Effector CD8-positive, alpha-beta T cell (primary cell): ENCODE measurements around the gene FUZ.
A peak's percentile ranks its signal among the peaks of the same experiment; 100 is the strongest.
"Not testable (repeated sequence)": the region's sequence is repeated elsewhere in the genome, so short reads cannot be mapped to it uniquely, and the experiment has no call there.

Source experiments
- DNase-seq: peaks from one replicate; lab custom pipeline; 2025; lab: John Stamatoyannopoulos, UW

FUZ gene

DNA sequence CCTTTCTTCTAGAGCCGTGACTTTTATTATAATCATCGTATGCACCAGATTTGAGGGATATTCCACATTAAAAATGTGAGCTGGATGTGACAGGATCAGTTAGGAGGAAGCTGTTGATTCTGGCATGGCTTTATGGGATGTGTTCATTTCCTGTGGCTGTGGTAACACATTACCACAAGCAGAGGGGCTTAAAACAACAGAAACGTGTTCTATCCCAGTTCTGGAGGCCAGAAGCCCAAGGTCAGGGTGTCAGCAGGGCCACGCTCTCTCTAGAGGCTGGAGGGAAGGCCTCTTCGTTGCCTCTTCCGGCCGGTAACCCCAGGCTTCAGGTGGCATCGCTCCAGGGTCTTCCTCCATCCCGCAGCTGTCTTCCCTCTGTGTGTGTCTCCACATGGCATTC is 19.5 kb upstream of the FUZ start:
- no peak for DNase-seq

DNA sequence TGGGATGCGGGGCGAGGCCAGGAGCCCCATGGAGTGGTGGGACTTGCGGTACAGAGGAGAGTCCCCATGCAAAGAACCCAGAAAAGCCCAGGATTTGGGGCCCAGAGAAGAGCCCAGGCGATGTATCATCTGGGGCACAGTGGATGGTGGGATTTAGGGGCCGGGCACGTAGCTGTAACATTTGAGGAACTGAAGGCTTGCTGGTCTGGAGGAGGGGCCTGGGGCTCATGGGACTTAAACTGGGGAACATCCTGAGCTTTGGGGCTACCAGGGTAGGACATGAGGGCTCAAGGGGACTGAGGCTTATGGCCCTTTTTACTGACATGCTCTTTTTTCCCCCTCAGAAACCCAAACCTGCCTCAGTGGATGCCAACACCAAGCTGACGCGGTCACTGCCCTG is 18.5 kb upstream of the FUZ start:
- DNase-seq: no peak

DNA sequence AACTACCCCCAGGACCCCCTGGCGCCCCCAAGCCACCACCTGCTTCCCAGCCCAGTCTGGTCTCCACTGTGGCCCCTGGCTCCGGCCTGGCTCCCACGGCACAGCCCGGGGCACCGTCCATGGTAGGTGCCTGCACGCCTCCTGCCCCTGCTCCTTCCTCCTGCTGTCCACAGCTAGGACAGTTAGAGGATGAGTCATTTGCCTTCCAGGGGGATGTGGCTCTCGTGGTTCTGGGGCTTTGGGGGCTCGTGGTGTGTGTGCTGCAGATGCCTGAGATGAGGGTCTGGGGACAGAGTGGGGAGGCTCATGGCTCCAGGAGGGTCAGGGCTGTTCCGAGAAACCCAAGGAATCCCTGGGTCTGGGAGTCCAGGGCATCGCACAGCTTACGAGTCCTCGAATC is 17.7 kb upstream of the FUZ start:
- no peak for DNase-seq

DNA sequence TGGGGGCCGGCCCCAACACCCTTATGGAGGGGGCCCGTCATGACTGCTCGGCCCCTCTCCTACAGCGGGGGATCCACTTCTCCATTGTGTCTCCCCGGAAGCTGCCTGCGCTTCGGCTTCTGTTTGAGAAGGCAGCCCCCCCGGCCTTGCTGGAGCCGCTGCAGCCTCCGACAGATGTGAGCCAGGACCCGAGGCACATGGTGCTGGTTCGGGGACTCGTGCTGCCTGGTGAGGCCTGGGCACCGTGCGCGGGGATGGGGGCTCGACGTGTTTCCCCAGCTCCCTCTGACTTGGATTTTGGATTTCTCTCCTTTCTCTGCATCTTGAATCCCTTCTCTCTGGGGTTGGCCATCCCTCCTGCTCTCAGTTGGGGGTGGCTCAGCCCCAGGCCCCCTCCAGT is 16.6 kb upstream of the FUZ start:
- no peak for DNase-seq

DNA sequence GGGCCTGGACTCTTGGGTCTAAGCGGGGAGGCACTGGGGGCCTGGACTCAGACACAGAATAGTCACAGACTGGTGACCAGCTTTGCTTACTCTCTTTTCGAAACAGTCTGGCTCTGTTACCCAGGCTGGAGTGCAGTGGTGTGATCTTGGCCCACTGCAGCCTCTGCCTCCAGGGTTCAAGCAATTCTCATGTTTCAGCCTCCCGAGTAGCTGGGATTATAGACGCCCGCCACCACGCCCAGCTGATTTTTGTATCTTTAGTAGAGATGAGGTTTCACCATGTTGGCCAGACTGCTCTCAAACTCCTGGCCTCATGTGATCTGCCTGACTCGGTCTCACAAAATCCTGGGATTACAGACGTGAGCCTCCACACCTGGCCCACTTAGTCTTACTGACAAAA is 16.1 kb upstream of the FUZ start:
- DNase-seq: no peak

DNA sequence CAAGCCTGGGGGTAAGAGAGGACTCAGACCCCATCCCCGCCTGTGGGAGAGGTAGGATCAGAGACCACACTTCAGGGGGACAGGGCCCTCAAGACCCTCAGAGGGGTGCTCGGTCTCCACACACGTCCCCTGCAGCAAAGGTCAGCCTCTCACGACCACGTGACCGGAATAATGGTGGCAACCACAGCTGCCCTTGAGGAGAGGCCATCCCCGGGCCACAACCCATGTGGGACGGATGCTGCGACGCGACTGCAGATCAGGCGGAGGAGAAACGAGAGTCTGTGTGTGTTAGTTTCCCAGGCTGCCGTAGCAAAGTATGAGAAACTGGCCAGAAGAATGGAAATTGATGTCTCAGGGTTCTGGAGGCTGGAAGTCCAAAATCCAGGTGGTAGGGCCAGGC is 13.9 kb upstream of the FUZ start:
- no peak for DNase-seq

DNA sequence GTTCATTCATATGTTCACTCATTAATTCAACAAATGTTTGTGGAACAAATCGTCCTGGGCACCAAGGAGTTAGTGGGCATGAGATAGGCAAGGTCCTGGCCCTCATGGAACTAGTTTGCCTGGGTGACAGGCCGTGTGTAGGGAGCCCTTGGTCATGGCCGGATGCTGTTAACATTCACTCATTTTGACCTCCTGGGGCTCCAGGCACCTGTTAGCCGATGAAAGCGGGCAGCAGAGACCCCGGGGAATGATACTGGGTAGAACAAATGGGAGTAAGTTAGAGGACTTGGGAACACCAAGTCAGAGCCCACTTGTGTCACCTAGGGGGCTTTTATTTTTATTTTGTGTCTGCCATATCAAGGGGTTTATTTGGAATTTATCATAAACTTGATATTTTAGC is 11.6 kb upstream of the FUZ start:
- DNase-seq: no peak

DNA sequence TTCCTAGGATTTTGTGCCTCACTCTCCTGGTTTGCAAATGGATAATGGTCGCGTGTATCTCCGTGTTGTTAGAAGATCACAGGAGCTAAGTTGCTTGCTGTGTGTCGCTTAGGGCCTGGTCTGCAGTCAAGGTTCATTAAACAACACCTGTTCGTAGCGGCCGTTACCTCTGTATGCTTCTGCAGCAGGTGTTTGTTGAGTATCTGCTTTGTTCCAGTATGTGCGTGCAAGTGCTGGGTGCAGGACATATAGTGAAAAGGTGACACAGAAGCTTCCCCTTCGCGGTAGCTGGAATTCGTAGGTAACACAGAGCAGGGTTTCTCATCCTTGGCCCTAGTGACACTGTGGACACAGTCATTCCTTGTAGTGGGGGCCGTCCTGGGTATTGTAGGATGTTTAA is 10.4 kb upstream of the FUZ start:
- no peak for DNase-seq

DNA sequence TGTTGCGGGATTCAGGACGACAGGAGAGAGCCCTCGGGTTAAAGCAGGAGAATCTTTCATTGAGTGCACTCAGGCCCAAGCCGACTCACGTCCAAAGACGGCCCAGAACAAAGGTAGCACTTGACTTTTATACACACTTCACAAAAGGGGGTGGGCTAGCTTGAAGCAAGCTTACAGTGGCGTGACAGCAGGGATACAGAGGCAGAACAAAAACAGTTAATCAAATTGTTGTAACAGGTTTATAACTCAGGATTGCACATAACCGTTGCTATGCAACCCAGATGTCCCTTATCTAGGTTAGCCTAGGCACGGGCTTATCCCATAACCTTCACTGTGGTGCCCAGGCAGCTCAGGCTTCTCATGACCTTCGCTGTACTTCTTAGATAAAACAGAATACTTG is 7.0 kb upstream of the FUZ start:
- no peak for DNase-seq

DNA sequence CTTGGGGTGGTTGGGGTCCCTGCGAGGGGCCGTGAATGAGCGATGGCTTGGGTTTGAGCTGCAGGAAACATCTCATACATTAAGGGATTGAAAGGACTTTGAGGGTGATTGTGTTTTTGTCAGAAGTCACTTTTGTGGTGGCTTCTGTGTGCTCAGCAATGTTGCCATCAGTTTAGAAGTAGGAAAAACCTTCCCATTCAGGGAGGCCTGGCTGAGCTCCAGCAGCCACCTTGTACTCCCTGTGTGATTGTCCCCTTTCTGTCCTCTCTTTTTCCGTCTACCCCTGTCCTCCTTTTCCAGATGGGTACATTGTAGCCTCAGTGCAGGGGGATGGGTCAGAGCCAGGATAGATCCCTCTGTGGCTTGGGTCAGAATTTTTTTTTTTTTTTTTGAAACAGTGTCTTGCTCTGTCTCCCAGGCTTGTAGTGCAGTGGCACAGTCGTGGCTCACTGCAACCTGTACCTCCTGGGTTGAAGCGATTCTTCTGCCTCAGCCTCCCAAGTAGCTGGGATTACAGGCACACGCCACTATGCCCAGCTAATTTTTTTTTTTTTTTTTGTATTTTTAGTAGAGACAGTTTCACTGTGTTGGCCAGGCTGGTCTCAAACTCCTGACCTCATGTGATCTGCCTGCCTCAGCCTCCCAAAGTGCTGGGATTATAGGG is 6.5 kb upstream of the FUZ start:
- DNase-seq: not testable (repeated sequence)

DNA sequence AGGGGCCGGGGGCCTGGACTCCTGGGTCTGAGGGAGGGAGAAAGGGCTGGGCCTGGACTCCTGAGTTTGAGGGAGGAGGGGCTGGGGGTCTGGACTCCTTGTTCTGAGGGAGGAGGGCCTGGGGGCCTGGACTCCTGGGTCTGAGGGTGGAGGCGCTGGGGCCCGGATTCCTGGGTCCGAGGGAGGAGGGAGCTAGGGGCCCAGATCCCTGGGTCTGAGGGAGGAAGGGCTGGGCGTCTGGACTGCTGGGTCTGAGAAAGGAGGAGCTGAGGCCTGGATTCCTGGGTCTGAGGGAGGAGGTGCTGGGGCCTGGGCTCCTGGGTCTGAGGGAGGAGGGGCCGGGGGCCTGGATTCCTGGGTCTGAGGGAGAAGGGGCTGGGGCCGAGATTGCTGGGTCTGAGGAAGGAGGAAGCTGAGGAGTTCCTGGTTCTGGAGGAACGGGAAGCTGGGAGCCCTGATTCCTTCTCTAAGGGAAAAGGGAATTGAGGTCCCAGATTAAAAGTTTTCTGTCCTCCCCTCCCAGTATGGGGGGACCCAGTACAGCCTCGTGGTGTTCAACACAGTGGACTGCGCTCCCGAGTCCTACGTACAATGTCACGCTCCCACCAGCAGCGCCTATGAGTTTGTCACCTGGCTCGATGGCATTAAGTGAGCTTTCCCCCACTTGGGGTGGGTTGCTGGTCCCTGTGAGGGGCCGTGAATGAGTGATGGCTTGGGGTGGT is 5.7 kb upstream of the FUZ start:
- DNase-seq: no peak

DNA sequence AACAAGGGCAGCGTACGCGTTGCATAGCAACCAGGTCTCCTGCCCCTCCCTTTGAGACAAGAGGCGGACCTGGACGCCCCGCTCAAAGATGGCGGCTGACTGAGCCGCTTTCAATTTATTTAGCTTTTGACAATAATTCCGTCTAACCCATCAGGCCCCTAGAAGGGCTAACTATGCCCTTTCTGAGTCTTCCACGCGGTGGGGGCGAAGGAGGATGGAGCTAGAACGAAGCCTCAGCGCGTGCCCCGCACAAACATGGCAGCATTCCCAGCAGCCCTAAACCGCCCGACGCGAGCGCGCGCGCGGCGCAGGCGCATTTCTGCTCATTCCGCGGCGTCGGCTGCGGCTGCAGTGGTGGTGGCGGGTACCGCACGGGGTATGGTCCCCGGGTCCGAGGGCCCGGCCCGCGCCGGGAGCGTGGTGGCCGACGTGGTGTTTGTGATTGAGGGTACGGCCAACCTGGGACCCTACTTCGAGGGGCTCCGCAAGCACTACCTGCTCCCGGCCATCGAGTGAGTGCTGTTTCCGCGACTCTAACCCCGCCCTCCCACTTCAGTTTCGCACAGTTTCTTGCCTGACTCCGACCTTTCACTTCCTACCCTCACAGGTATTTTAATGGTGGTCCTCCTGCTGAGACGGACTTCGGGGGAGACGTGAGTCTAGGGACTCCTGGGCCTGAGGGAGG is 5.0 kb upstream of the FUZ start, which contains the start of gene MED25:
Gene MED25 (plus strand): TSS at position 326 of the 685 bp plus-strand sequence. CDS start 53 bp downstream, at position 379.
- peak; percentile 84 for DNase-seq

DNA sequence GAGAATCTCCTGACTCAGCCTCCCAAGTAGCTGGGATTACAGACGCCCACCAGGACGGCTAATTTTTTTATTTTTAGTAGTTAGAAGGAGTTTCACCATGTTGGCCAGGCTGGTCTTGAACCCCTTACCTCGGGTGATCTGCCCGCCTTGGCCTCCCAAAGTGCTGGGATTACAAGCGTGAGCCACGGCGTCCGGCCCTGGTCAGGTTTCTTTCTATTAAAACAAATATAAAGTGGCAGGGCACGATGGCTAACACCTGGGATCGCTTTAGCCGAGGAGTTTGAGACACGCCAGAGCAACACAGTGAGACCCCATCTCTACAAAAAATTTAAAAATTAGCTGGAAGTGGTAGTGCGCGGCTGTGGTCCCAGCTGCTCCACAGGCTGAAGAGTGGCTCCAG is 3.5 kb upstream of the FUZ start:
- DNase-seq: no peak

DNA sequence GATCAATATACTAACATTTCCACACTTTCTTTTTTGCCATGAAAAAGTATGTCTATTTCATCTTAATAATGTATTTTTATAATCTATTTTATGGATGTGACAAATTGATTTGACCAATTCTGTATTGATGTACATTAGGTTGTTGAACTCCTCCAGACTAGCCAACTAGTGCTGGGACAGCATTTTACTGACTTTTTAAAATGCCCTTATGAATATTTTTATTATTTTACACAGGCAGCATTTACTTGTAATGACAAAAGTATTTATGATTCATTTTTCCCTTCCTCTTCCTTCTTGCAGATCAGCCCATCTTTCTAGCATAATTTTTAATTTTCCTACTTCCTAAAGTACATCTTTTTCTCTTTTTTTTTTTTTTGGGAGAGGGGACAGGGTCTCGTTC is 918 bp upstream of the FUZ start:
- DNase-seq: no peak

DNA sequence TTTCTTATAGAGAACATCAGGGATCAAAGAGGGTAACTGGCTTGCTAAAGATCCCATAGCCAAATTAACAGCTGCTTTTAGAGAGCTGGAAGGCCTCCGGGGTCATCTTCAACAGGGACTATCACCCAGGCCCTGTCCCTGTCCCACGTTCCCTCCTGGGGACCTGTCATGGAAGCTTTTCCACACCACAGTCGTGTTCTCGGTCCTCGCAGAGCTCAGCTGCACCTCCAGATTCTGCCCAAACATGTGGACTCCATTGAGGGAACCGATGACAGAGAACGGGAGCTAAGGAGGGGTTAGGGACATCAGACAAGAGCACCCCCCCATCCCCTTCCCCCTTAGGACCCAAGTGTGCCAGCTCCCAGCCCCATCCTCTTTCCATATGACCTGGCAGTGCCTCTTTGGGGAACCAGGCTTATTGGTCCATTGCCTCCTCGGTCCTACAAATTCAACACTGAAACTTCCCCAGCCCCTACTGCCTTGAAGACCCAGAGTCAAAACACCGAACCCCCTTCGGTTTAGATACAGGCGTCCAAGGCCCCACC is 568 bp downstream of the FUZ start:
- DNase-seq: no peak

DNA sequence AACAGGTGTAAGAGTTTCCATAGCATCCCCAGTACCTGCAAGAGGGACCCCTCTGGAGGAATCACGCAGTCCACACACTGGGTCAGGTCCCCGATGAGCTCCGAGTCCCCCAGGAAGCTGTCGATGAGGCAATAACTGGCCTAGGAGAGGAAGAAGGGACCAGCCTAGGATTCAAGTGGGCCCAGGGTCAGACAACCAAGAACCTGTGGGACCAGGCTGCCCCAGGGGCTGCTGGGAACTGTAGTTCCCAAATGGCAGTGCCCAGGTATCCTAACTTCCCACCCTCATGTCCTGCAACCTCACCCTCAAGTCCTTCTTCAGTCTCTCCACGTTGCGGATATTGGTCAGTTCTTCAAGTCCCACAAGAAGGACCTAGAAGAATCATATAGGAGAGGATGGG is 1.8 kb downstream of the FUZ start:
- no peak for DNase-seq

DNA sequence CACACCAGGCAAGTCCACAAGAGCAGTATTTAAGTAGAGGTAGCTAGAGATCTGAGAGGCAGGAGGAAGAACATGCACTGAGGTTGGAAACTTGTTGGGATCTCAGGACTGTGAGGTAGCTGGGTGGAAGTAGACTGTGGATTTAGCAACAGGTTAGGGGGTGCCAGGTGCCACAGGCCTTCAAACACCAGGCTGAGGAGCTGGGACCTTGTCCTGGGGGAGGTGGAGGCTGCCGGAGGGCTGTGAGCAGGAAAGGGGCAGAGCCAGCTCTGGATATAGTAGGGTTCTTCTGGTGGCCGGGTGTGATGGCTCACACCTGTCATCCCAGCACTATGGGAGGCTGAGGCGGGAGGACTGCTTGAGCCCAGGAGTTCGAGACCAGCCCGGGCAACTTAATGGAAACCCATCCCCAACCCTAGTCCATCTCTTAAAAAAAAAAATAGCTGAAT is 3.1 kb downstream of the FUZ start:
- DNase-seq: no peak

DNA sequence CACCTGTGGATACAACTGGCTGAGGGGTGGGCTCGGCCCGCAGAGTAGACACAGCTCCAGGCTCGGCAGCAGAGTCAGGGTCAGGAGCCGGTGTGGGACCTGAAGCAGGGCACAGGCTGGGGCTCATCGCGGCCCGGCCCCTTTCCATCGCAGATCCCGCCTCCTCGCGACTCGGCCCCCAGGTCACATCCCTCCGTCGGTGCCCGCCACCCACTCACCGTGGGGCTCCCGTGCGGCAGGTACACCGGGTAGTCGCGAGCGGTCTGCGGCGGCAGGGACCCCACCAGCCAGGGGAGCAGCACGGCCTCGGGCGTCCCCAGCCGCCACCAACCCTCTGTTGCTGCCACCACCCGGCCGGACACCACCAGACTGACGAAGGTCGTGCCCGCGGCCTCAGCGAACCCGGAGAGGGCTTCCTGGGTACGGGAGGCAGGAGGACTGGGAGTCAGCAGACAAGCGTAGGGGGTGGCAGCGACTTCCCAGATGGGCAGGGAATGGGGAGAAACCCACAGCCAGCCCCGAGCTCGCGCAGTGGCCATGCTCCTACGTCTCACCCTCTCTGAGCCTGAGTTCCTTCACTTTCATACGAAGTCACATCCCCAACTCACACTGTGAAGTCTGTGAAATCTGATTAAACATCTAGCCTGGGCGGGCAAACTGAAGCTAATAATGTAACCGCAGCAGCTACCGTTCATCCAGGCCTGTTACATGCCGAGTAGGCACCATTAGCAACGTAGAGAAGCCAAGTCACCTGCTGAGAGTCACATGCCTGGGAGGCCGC is 3.7 kb downstream of the FUZ start:
- DNase-seq: peak; percentile 25

DNA sequence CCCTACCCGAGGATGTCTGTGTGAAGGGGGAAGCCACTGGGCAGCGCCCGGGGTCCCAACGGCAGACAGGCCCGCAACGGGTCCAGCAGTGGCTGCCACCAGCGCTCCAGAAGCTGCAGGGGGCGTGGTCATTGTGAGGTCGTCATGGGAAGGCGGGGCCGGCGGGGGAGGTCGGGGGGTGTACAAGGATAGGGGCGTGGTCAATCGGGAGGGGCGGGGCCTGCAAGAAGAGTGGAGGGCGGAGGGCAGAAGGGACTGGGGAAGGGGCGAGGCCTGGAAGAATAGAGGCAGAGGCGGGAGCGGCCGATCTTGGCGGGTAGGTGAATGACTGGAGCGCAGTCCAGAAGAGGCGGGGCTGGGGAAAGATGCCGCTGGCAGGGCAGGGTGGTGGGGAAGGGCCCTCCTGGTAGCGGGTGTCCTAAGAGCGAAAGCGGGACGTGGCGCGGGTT is 4.4 kb downstream of the FUZ start:
- peak; percentile 77 for DNase-seq

DNA sequence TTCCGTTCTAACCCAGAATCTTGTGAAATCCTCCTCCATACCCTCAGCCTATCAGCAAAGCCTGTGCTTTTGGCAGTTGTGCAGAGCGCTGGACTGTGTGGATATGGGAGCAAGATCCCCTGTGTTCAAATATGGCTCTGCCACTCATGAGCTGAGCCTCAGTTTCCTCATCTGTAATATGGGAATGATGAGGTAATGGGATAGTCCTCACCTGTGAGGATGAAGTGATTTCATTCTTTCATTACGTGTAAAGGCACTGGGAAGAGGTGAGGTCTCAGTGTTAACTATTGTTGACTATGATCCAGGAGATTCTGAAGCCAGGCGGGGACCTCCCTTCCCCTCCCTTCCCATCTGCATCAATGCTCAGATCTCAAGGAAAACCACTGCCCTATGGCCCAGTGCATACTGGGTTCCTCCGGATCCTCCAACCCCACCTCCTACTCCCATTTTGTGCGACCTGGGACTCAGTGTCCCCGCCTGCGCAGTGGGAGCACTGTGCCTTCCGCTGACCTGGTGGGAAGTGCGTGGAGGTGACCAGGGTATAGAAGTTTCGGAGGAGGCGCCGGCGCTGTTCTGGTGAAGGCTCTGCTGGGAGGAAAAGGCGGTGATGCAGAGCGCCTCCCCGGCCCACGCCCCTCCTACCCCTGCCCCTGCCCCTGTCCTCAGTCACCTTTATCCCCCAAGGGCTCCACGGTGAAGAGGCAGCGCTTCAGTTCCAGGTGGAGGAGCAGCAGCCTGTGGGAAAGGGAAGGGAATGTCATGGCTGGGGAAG is 5.0 kb downstream of the FUZ start:
- no peak for DNase-seq
